NCI-H748 (cell line): ENCODE results near the gene HRH3.

Source experiments
- DNase-seq: peaks from one replicate; lab custom pipeline; 2025; ENCODE audit not compliant: unreplicated experiment; lab: John Stamatoyannopoulos, UW

Gene HRH3

GRCh38 chr20:62230696-62231095, 10.6 kb upstream of the HRH3 start:
- no peak for DNase-seq

DNA sequence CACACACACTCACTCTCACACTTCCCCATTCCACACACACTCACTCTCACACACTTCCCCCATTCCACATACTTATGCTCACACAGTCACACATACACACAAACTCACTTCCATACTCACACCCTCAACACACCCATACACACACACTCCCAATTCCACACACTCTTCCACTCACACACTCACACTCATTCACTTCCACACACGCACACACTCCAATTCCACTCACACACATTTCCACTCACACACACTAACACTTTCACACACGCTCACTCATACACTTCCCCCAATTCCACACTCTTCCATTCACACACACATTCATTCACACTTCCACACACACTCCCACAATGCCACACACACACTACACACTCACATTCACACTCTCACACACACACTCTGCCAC, 10.2 kb upstream of the HRH3 start:
- DNase-seq, result no peak

DNA sequence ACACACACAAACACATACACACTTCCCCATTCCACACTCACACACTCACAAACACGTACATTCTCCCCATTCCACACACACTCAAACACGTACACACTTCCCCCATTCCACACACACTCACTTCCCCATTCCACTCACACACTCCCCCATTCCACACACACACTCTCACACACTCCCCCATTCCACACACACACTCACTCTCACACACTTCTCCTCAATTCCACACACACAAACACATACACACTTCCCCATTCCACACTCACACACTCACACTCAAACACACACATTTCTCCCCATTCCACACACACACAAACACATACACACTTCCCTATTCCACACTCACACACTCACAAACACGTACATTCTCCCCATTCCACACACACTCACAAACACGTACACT, 9.6 kb upstream of the HRH3 start:
- DNase-seq, result no peak

- no peak for DNase-seq
Measured at GRCh38 chr20:62228982-62229545, 9.0 kb upstream of the HRH3 start.

DNA sequence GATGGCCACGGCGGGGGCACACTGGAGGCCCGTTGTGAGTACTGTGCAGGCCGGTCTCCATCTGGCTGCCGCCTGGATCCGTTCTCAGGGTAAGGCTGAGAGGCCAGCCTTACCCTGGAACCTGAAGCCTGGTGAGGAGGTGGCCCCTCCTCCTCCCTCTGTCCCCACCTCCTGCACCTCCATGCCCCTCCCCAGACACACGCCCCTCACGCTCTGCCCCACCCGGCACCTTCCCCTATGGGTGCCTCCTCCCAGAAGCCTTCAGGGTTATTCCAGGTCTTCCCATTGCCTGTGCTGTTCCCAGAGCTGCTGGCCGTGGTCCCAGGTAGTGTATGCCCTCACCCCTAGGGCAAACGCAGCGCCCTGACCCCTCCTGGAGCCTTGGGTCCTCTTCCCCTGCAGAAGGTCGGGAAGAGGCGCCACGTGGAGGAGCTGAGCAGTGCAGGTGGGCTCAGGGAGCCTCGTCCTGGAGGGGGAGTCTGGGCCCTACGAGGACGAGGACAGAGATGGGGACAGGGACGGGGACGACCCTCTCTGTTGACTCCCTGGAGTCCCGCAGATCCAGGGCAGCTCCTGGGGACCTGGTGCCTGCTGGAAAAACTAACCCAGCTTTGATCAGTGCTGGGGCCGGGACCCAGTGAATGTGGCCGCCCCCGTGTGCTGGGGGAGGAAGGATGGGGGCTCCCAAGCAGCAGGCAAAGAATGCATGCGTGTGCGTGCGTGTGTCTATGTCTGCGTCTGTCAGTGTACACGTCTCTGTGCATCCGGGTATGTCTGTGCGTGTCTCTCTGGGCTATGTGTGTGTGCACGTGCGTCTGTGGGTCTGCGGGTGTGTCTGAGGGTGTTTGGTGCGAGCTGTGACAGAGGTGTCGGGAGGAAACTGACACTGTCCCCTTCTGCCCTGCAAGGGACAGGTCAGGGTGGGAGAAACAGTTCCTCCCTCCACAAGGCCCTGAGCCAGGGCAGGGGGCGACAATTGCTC, 8.2 kb upstream of the HRH3 start:
- no peak for DNase-seq

GRCh38 chr20:62227591-62227976, 7.5 kb upstream of the HRH3 start:
- no peak for DNase-seq

- no peak for DNase-seq
Measured at GRCh38 chr20:62226707-62227590, 6.9 kb upstream of the HRH3 start.

- DNase-seq, result no peak
Measured at GRCh38 chr20:62225820-62226635, 6.0 kb upstream of the HRH3 start.

- DNase-seq, result no peak
Measured at GRCh38 chr20:62225026-62225425, 4.9 kb upstream of the HRH3 start.

GRCh38 chr20:62224113-62224855, 4.2 kb upstream of the HRH3 start:
- DNase-seq, result no peak

GRCh38 chr20:62223571-62223970, 3.5 kb upstream of the HRH3 start:
- no peak for DNase-seq

DNA sequence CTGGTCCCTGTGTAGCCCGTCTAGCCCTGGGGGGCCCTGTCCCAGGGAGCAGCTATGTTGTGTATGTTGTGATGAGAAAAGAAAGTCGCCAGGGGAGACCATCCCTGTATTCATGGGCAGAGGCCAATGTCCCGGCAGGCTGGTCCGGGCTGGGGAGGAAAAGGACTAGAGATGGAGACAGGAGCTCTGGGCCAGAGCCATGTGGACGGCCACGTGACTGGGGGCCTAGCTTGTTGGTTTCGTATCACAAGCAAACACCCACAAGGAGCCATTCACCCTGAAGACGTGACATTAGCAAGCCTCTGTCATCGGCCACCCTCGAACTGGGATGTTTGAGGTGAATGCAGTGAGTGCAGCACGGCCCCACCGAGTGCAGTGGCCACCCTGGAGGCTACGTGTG, 2.9 kb upstream of the HRH3 start:
- DNase-seq, result no peak

DNA sequence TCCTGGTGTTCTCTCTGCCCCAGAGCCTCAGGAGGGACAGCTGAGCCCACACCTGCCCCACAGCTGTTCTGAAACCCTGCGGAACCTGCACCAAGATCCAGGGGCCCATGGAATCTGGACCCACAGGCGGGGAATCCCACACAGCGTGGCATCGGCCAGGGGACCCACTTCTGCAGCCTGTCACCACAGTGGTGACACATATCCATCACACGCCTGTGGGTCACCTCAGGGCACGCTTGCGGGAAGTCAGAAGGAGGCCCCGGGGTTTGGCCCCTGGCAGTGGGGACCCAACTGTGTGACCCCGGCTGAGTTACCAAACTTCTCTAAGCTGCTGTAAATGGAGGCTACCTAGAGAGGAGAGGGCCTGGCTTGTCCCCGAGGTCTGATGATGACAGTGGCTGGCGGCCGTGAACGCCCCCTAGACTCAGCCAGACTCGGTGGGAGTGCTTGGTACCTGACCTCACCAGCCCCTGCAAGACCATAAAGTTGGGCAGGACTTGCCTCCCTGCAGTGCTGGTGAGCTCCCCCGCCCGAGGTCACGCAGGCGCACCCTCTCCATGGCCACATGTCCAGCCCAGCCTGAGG, 2.3 kb upstream of the HRH3 start:
- no peak for DNase-seq

GRCh38 chr20:62220666-62221568, 839 bp upstream of the HRH3 start:
- peak; percentile 20 for DNase-seq

DNA sequence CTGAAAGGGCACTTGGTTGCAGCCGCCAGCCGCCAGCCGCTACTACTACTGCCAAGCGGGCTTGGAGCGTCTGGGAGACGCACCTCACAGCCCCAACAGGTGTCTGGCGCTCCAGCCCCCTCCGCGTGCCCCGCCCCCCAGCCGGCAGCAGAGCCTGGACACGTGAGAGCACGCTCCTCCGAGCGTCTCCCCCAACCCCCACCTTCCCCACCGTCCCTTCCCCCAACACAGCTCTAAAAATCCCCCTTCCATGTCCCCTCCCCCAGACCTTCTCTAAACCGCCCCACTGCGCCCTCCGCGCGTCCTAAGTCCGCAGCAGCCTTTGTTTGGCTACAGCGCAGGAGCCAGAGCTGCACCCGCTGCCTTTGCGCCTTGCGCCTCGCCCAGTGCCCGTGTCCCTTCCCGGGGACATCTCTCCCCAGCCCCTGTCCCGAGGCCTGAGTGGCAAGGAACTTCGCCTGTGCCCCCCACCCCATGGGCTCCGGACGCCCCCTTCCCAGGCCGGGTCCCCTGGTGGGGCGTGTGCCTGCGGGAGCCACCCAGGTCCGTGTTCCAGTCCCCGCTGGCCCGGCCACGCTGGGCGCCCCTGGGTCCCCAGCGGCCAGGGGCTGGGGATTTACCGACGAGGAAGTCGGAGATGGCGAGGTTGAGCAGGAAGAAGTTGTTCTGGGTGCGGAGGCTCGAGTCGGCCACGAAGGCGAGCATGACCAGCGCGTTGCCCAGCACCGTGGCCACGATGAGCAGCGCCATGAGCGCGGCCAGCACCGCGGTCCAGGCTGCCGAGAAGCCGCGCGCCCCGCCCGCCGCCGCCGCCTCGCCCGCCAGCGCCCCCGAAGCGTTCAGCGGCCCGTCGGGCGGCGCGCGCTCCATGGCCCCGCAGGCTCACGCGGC, 732 bp downstream of the HRH3 start:
- DNase-seq, result peak; percentile 77

DNA sequence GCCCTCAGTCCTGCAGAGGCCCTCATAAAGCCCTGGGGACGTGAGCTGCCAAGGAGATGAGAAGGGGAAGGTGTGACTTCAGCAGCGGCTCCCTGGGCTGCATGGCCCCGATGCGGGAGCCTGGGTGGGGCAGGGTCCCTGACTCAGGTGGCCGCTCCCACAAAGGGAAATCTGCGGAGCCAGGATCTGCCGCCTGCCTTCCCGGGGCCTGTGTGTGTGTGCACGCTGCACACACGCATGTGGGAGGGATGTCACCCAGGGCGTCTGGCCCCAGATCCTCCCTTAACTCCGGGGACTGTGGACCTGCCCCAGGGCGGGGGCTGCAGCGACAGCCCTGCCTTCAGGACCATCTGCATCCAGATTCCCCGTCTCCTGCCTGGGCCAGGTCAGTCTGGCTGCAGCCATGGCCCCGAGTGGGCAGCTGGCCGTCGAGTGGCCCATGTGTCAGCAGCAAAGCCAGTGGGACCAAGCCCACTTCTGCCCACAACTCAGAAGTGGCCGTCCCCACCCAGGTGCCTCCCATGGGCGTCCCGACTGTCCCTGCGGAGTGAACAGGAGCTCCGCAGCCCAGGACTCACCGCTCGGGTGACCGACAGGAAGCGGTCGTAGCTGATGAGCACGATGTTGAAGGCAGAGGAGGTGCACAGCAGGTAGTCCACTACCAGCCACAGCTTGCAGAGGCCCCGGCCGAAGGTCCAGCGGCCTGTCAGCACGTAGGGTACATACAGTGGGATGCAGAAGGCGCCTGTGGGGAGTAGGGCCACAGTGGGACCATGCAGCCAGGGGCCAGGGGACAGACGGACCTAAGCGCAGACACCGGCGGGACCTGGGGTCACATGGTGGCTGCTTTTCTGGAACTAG, 1.9 kb downstream of the HRH3 start:
- DNase-seq, result no peak
